ENCODE results near the gene SERAC1.
"Not testable (repeated sequence)": the region's sequence is repeated elsewhere in the genome, so short reads cannot be mapped to it uniquely, and the experiment has no call there.

SERAC1 gene

GRCh38 chr6:158168040-158168289, at the start of gene SERAC1:
Gene SERAC1 (minus strand): TSS chr6:158168262. CDS start chr6:158158363, 9,899 bp downstream.
- peak within 1 kb of the TSS; percentile 63 for H3K4me3 ChIP-seq (ENCODE audit: low read depth, low read length)
- DNase-seq (ENCODE audit: low read depth), result no peak
- no peak for TF ChIP-seq CTCF (IDR thresholded peaks at IDR 0.05; ENCODE audit: control insufficient read depth, extremely low read depth, insufficient read depth)

GRCh38 chr6:158213925-158214674, 46.0 kb upstream of the SERAC1 start:
- no peak for DNase-seq (ENCODE audit: low read depth)
- H3K4me3 ChIP-seq (ENCODE audit: low read depth, low read length), result no peak overlapping the region
- peak; percentile 71 for TF ChIP-seq CTCF (IDR thresholded peaks at IDR 0.05; ENCODE audit: control insufficient read depth, extremely low read depth, insufficient read depth)

GRCh38 chr6:158211273-158212055, 43.4 kb upstream of the SERAC1 start:
- TF ChIP-seq CTCF (IDR thresholded peaks at IDR 0.05; ENCODE audit: control insufficient read depth, extremely low read depth, insufficient read depth), result no peak
- no peak overlapping the region for H3K4me3 ChIP-seq (ENCODE audit: low read depth, low read length)
- DNase-seq (ENCODE audit: low read depth), result no peak

- DNase-seq (ENCODE audit: low read depth); H3K4me3 ChIP-seq (ENCODE audit: low read depth, low read length): not testable (repeated sequence)
Measured at GRCh38 chr6:158209582-158210333, 41.7 kb upstream of the SERAC1 start.

GRCh38 chr6:158208226-158209030, 40.4 kb upstream of the SERAC1 start:
- not testable (repeated sequence) for DNase-seq (ENCODE audit: low read depth); H3K4me3 ChIP-seq (ENCODE audit: low read depth, low read length)

GRCh38 chr6:158207422-158207788, 39.3 kb upstream of the SERAC1 start:
- TF ChIP-seq CTCF (IDR thresholded peaks at IDR 0.05; ENCODE audit: control insufficient read depth, extremely low read depth, insufficient read depth), result no peak
- no peak overlapping the region for H3K4me3 ChIP-seq (ENCODE audit: low read depth, low read length)
- DNase-seq (ENCODE audit: low read depth), result no peak

- H3K4me3 ChIP-seq (ENCODE audit: low read depth, low read length), result no peak overlapping the region
Measured at GRCh38 chr6:158206740-158207421, 38.8 kb upstream of the SERAC1 start.

More at GRCh38 chr6:158206740-158207421, 38.8 kb upstream of the SERAC1 start:
- no peak for TF ChIP-seq CTCF (IDR thresholded peaks at IDR 0.05; ENCODE audit: control insufficient read depth, extremely low read depth, insufficient read depth)
- no peak for DNase-seq (ENCODE audit: low read depth)
